Lung (tissue), 12 donors: ENCODE measurements around the gene RPGRIP1. TPM values are rescaled to one million over a fixed set of nuclear protein-coding genes. Genes with fewer than 3 reads are reported as not detected.

Experiments used
- ATAC-seq: fragments of 200-7000 bp; cut with Tn5 transposase; one replicate; pipeline ENCODE4 v1.9.1; 2020; ENCODE audit warnings: moderate number of reproducible peaks; ENCODE audit not compliant: insufficient read depth, low FRiP score
- DNase-seq, 3 donors: peaks; one replicate each; pipeline ENCODE4 v3.0.0-alpha.2; 2013 to 2017
- H3K27ac ChIP-seq, 2 donors: one replicate each; pipeline ENCODE4 v1.5.1; 2013; ENCODE audit warnings: mild to moderate bottlenecking in 2 of 2, moderate library complexity in 2 of 2, control low read depth in 1 of 2, inconsistent platforms in 1 of 2, low read depth in 1 of 2, low read length in 1 of 2
- H3K27me3 ChIP-seq, 3 donors: one replicate each; pipeline ENCODE4 v1.5.1; 2013; ENCODE audit warnings: low read length in 2 of 3; ENCODE audit not compliant: control insufficient read depth in 3 of 3, insufficient read depth in 3 of 3
- H3K36me3 ChIP-seq, 4 donors: one replicate each; pipeline ENCODE4 v1.5.1; 2013; ENCODE audit warnings: low read length in 4 of 4, mild to moderate bottlenecking in 1 of 4, moderate library complexity in 1 of 4; ENCODE audit not compliant: control insufficient read depth in 4 of 4, insufficient read depth in 4 of 4
- H3K4me1 ChIP-seq, 5 donors: one replicate each; pipeline ENCODE4 v1.5.1; 2013; ENCODE audit warnings: low read length in 5 of 5, mild to moderate bottlenecking in 2 of 5, moderate library complexity in 1 of 5; ENCODE audit not compliant: control insufficient read depth in 5 of 5, insufficient read depth in 5 of 5
- H3K4me3 ChIP-seq: one replicate; pipeline ENCODE4 v1.5.1; 2013; ENCODE audit warnings: mild to moderate bottlenecking, control low read depth, moderate library complexity
- H3K9ac ChIP-seq, 2 donors: one replicate each; pipeline ENCODE4 v1.5.1; 2013; ENCODE audit warnings: low read length in 2 of 2, control low read depth in 1 of 2; ENCODE audit not compliant: insufficient read depth in 1 of 2
- H3K9me3 ChIP-seq, 4 donors: one replicate each; pipeline ENCODE4 v1.5.1; 2013; ENCODE audit warnings: low read length in 3 of 4, mild to moderate bottlenecking in 1 of 4, moderate library complexity in 1 of 4; ENCODE audit not compliant: control insufficient read depth in 4 of 4, insufficient read depth in 3 of 4
- CTCF ChIP-seq: IDR thresholded peaks from 2 replicates; pipeline ENCODE4 v1.5.1; 2012; ENCODE audit warnings: mild to moderate bottlenecking; ENCODE audit errors: control extremely low read depth, extremely low read depth
- WGBS, 2 donors: extraction: QIAGEN DNeasy Blood & Tissue Kit; methylation state at CpG; one replicate each; pipeline ENCODE4 v1.1.7; 2013; 5-methylcytosine and 5-hydroxymethylcytosine counted together
- polyA plus RNA-seq, 2 donors: library from polyadenylated mRNA; stranded (reverse); fragments of 200-250 nt; gene quantifications; one replicate each; pipeline ENCODE4 v1.2.1, GENCODE V29; 2013
- total RNA-seq, 2 donors: library from RNA; depleted of rRNA in 1 of 2; stranded (reverse); fragments of >200 nt in 1 of 2; gene quantifications; one replicate each; pipeline ENCODE4 v1.2.1, GENCODE V29; 2014 to 2021
- donor health status: control.
- donor health status: control.
- donor health status: Bipolar disorder and iron deficiency.
- donor health status: healthy.
- donor health status: DM: yes; HTN: yes; CAD: no.

Gene RPGRIP1
- total and polyA plus RNA-seq, 4 donors: 0.33 to 0.65 (median 0.51) TPM

DNA sequence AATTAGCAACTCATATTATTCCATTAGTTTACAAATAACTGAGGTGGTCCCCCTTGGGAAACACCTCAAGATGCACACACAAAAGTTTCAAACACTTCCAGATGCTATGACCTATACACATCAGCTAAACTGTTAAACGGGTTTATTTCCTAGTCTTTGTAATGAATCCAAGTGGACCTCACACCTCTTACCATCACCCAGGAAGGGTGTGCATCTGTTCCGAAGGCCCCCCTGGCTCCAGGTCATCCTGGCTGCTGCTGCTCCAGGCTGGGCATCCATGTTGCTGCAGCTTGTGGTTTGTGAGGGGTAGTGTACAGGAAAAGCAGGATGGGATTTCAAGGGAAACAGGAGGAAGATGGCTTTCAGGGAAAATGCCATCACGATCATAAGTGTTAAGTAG is 17.5 kb upstream of the RPGRIP1 start:
- no peaks in the 10 kb centered on the region for H3K27me3 ChIP-seq
- DNase-seq (no peak), ATAC-seq (no peak)
- no peak overlapping the region for H3K4me3 ChIP-seq
- H3K4me1 ChIP-seq: peaks cover 12 to 39% (median 26%) of the 10 kb centered on the region in 5 donors
- H3K27ac ChIP-seq: no peak overlapping the region
- 55 to 69% methylated on average over 3 of the region's 3 CpGs for WGBS, 2 donors
- no peak overlapping the region for H3K9ac ChIP-seq
- H3K9me3 ChIP-seq: no peaks in the 10 kb centered on the region
- no peak for TF ChIP-seq CTCF
- peaks cover 14 to 56% (median 32%) of the 10 kb centered on the region in 4 donors for H3K36me3 ChIP-seq

- H3K9ac ChIP-seq: no peak overlapping the region
- no peak for ATAC-seq
- H3K27ac ChIP-seq: no peak overlapping the region
- no peak for TF ChIP-seq CTCF
- H3K36me3 ChIP-seq: peaks cover 13 to 59% (median 31%) of the 10 kb centered on the region in 4 donors
- WGBS, 2 donors: 18 to 23% methylated on average over 5 of the region's 5 CpGs
- peaks cover 10 to 38% (median 26%) of the 10 kb centered on the region in 5 donors for H3K4me1 ChIP-seq
- no peaks in the 10 kb centered on the region for H3K27me3 ChIP-seq
- DNase-seq: peak in 2 of 3 donors; percentile 48 to 61
- no peaks in the 10 kb centered on the region for H3K9me3 ChIP-seq
- no peak overlapping the region for H3K4me3 ChIP-seq
These were observed 16.4 kb upstream of the RPGRIP1 start for GRCh38 chr14:21263284-21264024.

DNA sequence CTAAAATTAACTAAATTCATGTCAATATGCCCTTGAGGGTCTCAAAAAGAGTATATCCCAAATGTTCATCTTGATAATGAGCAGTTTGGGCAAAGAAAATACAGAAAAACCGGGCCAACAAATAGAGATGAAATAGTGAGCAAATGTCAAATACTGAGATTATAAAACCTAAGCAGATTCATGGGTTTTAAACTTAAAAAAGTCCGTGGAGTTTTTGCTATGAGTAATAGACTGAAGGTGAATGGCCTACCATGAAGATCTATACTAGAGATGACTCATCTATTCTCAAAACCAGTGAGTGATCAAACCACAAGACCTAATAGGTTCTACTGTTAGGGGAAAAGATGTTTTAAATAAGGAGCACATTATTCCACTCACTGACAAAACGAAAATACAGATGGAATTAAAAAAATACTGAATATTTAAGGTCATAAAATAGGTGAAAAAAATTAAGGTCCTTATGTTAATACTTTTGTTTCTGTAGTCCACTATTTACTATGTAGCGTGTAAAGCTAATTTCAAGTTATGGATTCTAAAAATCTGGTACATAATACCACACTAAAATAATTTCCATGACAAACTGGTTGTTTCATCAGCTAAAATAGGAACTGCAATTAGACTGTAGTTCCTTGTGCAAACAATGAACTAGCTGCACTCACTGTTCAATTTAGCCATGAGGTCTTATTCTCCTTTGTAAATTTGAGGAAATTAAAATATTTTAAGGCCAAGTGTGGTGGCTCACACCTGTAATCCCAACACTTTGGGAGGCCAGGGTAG is 15.7 kb upstream of the RPGRIP1 start:
- H3K36me3 ChIP-seq: peaks cover 13 to 52% (median 30%) of the 10 kb centered on the region in 4 donors
- H3K4me1 ChIP-seq: peaks cover 10 to 38% (median 24%) of the 10 kb centered on the region in 5 donors
- no peaks in the 10 kb centered on the region for H3K27me3 ChIP-seq
- ATAC-seq: peak; percentile 44
- H3K4me3 ChIP-seq: no peak overlapping the region
- no peaks in the 10 kb centered on the region for H3K9me3 ChIP-seq
- WGBS, 2 donors: 38 to 48% methylated on average over 4 of the region's 4 CpGs
- DNase-seq: no peak
- no peak for TF ChIP-seq CTCF
- peak overlapping the region in 1 of 2 donors; percentile 57 for H3K27ac ChIP-seq
- no peak overlapping the region for H3K9ac ChIP-seq
